Upper lobe of right lung (tissue), 1 donor: Measurements from ENCODE around the gene AIG1. TPM values are rescaled to one million over a fixed set of nuclear protein-coding genes. Genes with fewer than 3 reads are reported as not detected.
A peak's percentile ranks its signal among the peaks of the same experiment; 100 is the strongest.

ENCODE experiments used
- ATAC-seq: fragments of 200-7000 bp; cut with Tn5 transposase; one replicate; pipeline ENCODE4 v1.9.1; 2020; ENCODE audit warnings: mild to moderate bottlenecking, moderate library complexity
- DNase-seq: peaks from one replicate; pipeline ENCODE4 v3.0.0-alpha.2; 2020
- H3K27ac ChIP-seq: fragments of 200-600 bp; one replicate; pipeline ENCODE4 v1.8.0; 2022
- H3K27me3 ChIP-seq: fragments of 200-600 bp; one replicate; pipeline ENCODE4 v1.8.0; 2022; ENCODE audit warnings: mild to moderate bottlenecking
- H3K36me3 ChIP-seq: fragments of 200-600 bp; one replicate; pipeline ENCODE4 v1.8.0; 2022
- H3K4me1 ChIP-seq: fragments of 200-600 bp; one replicate; pipeline ENCODE4 v1.8.0; 2022
- H3K4me3 ChIP-seq: fragments of 200-600 bp; one replicate; pipeline ENCODE4 v1.8.0; 2022; ENCODE audit warnings: mild to moderate bottlenecking
- H3K9me3 ChIP-seq: fragments of 200-600 bp; one replicate; pipeline ENCODE4 v1.8.0; 2022
- CTCF ChIP-seq: fragments of 200-600 bp; IDR thresholded peaks from one replicate; pipeline ENCODE4 v1.8.0; 2022; ENCODE audit warnings: antibody characterized with exemption
- intact Hi-C: fragments of 100-400 bp; cut with DNase I; formaldehyde crosslinking; loops from one replicate; pipeline ENCODE4 v1.11.0; 2022
- total RNA-seq: library from RNA; stranded (reverse); fragmentation: NEBNext Ultra II Directional; extraction: Animal tissue kit (Norgen Biotek cat#: 25700); gene quantifications from one replicate; pipeline ENCODE4 v1.2.1, GENCODE V29; 2021
- donor health status: DM: no; HTN: yes; CAD: no; lungs with severe emphysema.

AIG1 gene
- total RNA-seq, 1 donor from 2014 or later, result 26.8 TPM

DNA sequence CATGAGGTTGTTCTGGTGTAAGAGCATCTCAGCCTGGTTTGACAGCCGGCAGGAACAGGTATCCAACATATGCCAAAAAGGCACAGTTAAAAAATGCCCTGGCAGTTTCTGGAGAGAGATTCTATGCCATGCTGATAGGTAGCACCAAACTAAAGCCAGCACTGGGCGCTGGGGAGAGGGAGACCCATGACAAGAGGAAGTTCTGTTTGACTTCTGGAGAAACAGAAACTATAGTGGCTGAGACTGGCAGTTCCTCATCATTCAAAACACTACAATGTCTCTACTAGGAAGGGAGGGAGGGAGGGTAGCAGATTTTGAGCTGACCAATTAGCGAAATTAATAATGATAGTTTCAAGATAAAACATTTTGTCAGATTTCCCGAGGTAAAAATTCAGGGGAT lies 215.7 kb downstream of the AIG1 start:
- Histone ChIP-seq H3K36me3 (no peaks in the 10 kb centered on the region), H3K27me3 (no peaks in the 10 kb centered on the region), H3K4me1 (no peaks in the 10 kb centered on the region), H3K9me3 (no peaks in the 10 kb centered on the region), H3K4me3 (no peak overlapping the region), H3K27ac (no peak overlapping the region)
- no peak for TF ChIP-seq CTCF
- DNase-seq (no peak), ATAC-seq (peak; percentile 44)
- intact Hi-C loops, result no loop called here

DNA sequence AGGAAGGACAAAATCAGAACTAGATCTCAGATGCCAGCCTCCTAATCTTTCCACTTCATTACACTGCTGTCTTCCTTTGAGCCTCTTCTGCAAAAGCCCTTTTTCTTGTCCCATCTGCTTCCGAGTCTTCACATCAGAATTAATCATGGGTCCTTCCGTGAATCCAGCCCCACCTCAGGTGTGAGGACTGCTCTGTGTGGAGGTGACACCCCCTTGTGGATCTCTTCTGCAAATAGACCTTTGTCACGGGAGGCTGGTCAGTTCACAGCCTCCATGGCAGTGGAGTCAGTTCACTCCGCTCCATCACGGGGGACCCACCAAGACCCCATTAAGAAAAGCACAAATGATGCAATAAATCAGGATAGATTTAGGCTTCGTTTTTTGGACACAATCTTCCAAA lies 218.7 kb downstream of the AIG1 start:
- H3K9me3 ChIP-seq, result no peaks in the 10 kb centered on the region
- no peak for TF ChIP-seq CTCF
- intact Hi-C loops, result no loop called here
- no peaks in the 10 kb centered on the region for H3K4me1 ChIP-seq
- ATAC-seq (peak; percentile 59), DNase-seq (no peak)
- no peaks in the 10 kb centered on the region for H3K36me3 ChIP-seq
- H3K27me3 ChIP-seq, result no peaks in the 10 kb centered on the region
- no peak overlapping the region for H3K4me3 ChIP-seq
- H3K27ac ChIP-seq, result no peak overlapping the region

DNA sequence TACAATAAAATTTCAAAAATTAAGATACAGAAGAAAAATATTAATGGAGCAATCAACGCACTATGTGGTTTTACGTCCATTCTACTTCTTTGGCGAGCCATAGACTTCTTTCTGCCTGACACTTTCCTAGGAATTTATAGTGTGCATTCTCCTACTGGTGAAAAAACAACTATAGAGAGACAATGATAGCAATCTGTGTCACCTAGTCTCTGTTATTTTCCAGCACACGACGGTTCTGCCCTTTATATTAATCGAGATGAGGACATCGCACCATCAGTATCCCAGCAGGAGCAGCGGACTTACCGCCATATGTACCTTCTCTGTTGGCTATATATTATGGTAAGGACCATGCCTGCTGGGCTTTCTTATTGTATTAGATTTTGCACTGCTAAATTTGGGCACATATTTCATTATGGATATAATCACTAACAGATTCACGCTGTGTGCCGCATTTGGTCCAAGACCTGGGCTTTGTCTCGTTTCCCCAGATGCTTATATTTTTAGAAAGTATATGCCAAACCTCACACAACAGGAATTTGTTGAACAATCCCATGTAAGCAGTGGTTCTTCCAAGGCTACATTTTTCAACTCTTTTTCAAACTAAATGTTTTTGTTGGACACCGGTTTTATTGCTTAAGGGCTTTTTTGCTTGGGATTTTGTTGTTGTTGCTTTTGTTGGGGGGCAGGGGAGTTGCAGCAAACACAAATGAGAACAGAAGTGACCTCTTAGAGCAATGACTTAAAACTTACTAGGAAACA lies 223.4 kb downstream of the AIG1 start:
- no peak for ATAC-seq

GRCh38 chr6:143286251-143286795 lies 225.6 kb downstream of the AIG1 start:
- no peak for DNase-seq

More for the DNA sequence above, 223.4 kb downstream of the AIG1 start:
- no peak for DNase-seq
- Histone ChIP-seq H3K9me3 (no peaks in the 10 kb centered on the region), H3K4me3 (no peak overlapping the region), H3K27me3 (no peaks in the 10 kb centered on the region), H3K27ac (no peak overlapping the region), H3K36me3 (no peaks in the 10 kb centered on the region), H3K4me1 (no peaks in the 10 kb centered on the region)
- no peak for TF ChIP-seq CTCF
- intact Hi-C loops, result no loop called here

DNA sequence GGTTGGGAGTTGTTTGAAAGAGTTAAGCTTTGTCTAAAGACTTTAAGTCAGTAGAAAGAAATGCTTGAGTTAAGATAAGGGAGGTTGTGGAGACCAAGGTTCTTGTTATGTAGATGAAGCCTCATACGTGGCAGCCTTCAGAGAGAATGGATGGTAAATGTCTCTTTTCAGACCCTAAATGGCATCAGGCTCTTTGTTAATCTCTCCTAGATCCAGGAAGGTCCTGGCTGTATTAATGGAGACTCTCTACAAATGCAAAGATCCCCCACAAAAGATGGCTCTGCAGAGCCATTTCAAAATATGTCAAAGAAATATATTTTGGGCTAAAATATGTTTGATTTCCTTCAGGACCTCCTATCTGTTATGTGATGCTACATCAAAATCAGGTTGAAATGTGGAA lies 228.2 kb downstream of the AIG1 start:
- Histone ChIP-seq H3K4me1 (no peaks in the 10 kb centered on the region), H3K4me3 (no peak overlapping the region), H3K27me3 (no peaks in the 10 kb centered on the region), H3K9me3 (no peaks in the 10 kb centered on the region), H3K36me3 (no peaks in the 10 kb centered on the region), H3K27ac (no peak overlapping the region)
- DNase-seq (no peak), ATAC-seq (no peak)
- no peak for TF ChIP-seq CTCF
- intact Hi-C loops, result no loop called here

More at GRCh38 chr6:143286251-143286795, 225.6 kb downstream of the AIG1 start:
- Histone ChIP-seq H3K4me1 (no peaks in the 10 kb centered on the region), H3K4me3 (no peak overlapping the region), H3K27ac (no peak overlapping the region), H3K36me3 (no peaks in the 10 kb centered on the region), H3K9me3 (no peaks in the 10 kb centered on the region), H3K27me3 (no peaks in the 10 kb centered on the region)
- intact Hi-C loops, result no loop called here
- no peak for TF ChIP-seq CTCF
- no peak for ATAC-seq
